Muscle layer of colon (tissue), 2 donors: Measurements from ENCODE around the gene TOR1B.

Experiments used
- H3K27ac ChIP-seq: one replicate; pipeline ENCODE4 v1.7.0; 2013; ENCODE audit warnings: low read depth, mild to moderate bottlenecking, low read length, moderate library complexity
- H3K27me3 ChIP-seq, 2 donors: one replicate each; pipeline ENCODE4 v1.7.0; 2013; ENCODE audit warnings: low read length in 2 of 2, mild to moderate bottlenecking in 2 of 2; ENCODE audit not compliant: insufficient read depth in 2 of 2, control insufficient read depth in 1 of 2
- H3K36me3 ChIP-seq: one replicate; pipeline ENCODE4 v1.7.0; 2013; ENCODE audit warnings: mild to moderate bottlenecking, low read length; ENCODE audit not compliant: insufficient read depth
- H3K4me1 ChIP-seq: one replicate; pipeline ENCODE4 v1.7.0; 2013; ENCODE audit warnings: mild to moderate bottlenecking, low read length; ENCODE audit not compliant: insufficient read depth
- H3K4me3 ChIP-seq, 2 donors: one replicate each; pipeline ENCODE4 v1.7.0; 2013; ENCODE audit warnings: low read length in 2 of 2, low read depth in 1 of 2, mild to moderate bottlenecking in 1 of 2, moderate library complexity in 1 of 2
- H3K9ac ChIP-seq: one replicate; pipeline ENCODE4 v1.7.0; 2013; ENCODE audit warnings: low read length
- H3K9me3 ChIP-seq: one replicate; pipeline ENCODE4 v1.7.0; 2013; ENCODE audit warnings: mild to moderate bottlenecking, low read length
- donor health status: abdominal sarcoma.
- donor health status: Adenocarcinoma of cecum.

The TOR1B gene

DNA sequence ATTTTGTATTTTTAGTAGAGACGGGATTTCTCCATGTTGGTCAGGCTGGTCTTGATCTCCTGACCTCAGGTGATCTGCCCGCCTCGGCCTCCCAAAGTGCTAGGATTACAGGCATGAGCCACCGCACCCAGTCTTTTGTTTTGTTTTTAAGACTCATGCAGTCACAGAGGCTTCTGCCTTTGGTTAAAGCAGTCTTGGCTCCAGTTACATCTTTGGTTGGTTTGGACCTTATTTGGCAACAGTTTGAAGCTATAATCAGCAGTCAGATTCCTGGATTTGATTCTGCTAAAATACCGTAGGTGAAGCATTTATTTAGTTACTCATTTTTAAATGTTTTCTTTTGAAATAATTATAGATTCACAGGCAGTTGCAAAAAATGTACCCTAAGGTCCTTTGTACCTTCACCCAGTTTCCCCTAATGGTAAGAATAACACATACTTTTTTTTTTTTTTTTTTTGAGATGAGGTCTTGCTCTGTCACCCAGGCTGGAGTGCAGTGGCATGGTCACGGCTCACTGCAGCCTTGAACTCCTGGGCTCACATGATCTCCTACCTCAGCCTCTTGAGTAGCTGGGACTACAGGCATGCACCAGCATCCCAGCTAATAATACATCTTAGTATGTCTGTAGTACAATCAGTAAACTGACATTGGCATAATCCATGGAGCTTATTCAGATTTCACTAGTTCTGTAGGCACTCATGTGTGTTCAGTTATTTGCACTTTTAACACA, 48.0 kb downstream of the TOR1B start:
- Histone ChIP-seq H3K9me3 (no peaks in the 10 kb centered on the region), H3K36me3 (peaks cover 38% of the 10 kb centered on the region), H3K27ac (no peak overlapping the region), H3K4me1 (peaks cover 12% of the 10 kb centered on the region), H3K9ac (no peak overlapping the region), H3K27me3 (no peaks in the 10 kb centered on the region), H3K4me3 (no peak overlapping the region)

DNA sequence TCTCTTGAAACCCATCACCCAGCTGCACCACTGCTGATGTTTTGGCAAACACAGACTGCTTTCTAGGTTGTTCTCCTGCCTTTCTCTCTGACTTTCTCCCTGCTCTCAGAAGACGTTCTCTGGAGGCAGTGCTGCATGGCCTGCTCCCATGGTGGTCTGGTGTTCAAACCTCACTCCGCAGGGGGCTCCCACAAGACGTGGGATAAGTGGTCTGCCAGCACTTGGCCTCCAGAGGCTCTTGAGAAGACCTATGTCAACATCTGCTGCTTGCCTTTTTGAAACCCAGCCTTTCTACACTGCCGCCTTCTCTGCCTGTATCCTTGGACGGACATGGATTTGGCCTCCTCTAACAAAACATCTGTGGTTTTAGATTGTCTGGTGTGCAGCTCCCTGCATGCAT, 48.8 kb downstream of the TOR1B start:
- H3K36me3 ChIP-seq, result peaks cover 45% of the 10 kb centered on the region
- H3K4me3 ChIP-seq, result no peak overlapping the region
- H3K27me3 ChIP-seq, result no peaks in the 10 kb centered on the region
- no peak overlapping the region for H3K9ac ChIP-seq
- peaks cover 12% of the 10 kb centered on the region for H3K4me1 ChIP-seq
- H3K9me3 ChIP-seq, result no peaks in the 10 kb centered on the region
- no peak overlapping the region for H3K27ac ChIP-seq

DNA sequence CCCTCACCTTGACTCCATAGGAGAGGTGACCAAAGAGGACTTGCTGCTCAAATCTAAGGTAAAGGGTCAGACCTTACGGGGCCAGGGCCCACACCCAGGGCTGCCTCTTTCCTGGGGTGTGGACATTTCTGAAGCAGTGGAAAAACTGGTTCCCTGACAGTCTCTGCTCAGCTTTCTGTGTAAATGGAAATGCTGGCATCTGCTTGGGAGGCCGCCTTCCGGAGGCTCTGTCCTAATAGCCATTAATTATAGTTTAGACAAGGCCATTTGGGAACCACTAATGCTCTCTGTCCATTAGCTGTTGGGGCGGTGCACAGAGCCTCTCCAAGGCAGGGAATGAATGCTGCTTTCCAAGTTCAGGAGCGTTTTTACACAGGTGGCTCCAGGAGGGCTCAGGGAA, 49.6 kb downstream of the TOR1B start:
- H3K4me3 ChIP-seq, result no peak overlapping the region
- no peak overlapping the region for H3K9ac ChIP-seq
- H3K27me3 ChIP-seq, result no peaks in the 10 kb centered on the region
- H3K36me3 ChIP-seq, result peaks cover 50% of the 10 kb centered on the region
- no peak overlapping the region for H3K27ac ChIP-seq
- H3K4me1 ChIP-seq, result peaks cover 12% of the 10 kb centered on the region
- no peaks in the 10 kb centered on the region for H3K9me3 ChIP-seq

DNA sequence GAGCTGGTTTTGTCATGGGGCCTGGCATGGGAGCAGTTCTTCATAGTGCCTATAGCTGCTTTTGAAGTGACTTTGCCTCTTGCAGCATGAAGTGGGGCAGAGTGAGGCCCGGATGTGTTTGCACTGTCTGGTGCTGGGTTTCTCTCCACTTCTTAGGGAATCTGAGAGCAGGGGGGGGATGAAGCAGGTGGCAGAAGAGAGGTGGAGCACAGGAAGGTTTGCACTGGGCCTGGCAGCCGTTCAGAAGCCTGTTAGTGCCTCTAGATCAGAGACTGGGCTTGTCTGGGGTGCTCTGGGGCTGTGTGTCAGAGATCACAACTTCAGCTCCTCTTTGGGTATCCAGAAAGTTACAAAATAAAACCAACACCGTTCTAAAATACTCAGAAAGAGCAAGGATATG, 50.6 kb downstream of the TOR1B start:
- no peak overlapping the region for H3K27ac ChIP-seq

DNA sequence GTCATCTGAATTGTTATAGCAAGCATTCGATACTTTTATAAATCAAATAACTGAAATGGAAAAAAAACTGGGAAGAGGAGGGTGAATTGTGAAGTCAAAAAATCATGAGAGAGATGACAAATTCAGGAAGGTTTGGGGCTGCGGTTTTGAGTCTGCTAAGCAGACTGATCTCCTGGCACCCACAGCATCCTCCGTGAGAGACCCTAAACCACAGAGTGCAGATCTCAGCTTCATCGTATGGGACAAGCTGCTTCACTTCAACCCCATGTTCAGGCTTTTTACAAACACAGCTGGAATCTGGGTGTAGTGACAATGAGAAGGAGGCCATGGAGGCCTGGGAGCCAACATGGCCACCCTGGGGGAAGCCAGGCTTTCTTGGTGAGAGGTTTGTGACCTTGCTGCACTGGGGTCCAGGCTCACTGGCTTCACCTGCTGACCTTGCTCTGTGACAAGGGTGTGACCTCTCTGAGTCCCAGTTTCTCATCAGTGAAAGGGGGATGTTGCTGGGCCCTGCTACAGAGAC, 51.7 kb downstream of the TOR1B start:
- Histone ChIP-seq H3K27ac (no peak overlapping the region), H3K9me3 (no peaks in the 10 kb centered on the region), H3K4me1 (peaks cover 12% of the 10 kb centered on the region), H3K36me3 (peaks cover 62% of the 10 kb centered on the region), H3K9ac (no peak overlapping the region), H3K27me3 (no peaks in the 10 kb centered on the region), H3K4me3 (no peak overlapping the region)

More for the DNA sequence above, 50.6 kb downstream of the TOR1B start:
- no peaks in the 10 kb centered on the region for H3K27me3 ChIP-seq
- H3K4me3 ChIP-seq, result no peak overlapping the region
- no peak overlapping the region for H3K9ac ChIP-seq
- no peaks in the 10 kb centered on the region for H3K9me3 ChIP-seq
- H3K4me1 ChIP-seq, result peaks cover 12% of the 10 kb centered on the region
- peaks cover 60% of the 10 kb centered on the region for H3K36me3 ChIP-seq

DNA sequence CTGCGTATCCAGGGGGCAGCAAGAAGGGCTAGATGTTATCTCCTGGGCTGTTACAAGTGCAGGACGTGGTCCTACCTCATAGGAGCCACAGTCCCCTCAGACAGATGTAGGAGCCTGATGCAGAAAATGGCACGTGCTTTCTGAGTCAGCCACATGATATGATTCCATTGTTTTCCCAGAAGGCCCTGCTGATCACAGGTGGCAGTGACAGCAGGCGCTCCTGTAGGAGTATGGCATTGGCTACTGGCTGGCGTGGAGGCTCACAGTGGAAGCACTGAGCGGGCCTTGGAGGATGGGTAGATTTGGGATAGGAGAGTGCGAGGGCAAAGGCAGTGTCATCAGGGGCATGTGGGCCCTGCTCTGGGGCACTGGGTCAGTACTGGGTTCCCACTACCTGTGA, 54.2 kb downstream of the TOR1B start:
- H3K27me3 ChIP-seq, result no peaks in the 10 kb centered on the region
- no peaks in the 10 kb centered on the region for H3K9me3 ChIP-seq
- no peak overlapping the region for H3K4me3 ChIP-seq
- H3K36me3 ChIP-seq, result peaks cover 64% of the 10 kb centered on the region
- H3K9ac ChIP-seq, result no peak overlapping the region
- H3K4me1 ChIP-seq, result no peaks in the 10 kb centered on the region
- no peak overlapping the region for H3K27ac ChIP-seq

DNA sequence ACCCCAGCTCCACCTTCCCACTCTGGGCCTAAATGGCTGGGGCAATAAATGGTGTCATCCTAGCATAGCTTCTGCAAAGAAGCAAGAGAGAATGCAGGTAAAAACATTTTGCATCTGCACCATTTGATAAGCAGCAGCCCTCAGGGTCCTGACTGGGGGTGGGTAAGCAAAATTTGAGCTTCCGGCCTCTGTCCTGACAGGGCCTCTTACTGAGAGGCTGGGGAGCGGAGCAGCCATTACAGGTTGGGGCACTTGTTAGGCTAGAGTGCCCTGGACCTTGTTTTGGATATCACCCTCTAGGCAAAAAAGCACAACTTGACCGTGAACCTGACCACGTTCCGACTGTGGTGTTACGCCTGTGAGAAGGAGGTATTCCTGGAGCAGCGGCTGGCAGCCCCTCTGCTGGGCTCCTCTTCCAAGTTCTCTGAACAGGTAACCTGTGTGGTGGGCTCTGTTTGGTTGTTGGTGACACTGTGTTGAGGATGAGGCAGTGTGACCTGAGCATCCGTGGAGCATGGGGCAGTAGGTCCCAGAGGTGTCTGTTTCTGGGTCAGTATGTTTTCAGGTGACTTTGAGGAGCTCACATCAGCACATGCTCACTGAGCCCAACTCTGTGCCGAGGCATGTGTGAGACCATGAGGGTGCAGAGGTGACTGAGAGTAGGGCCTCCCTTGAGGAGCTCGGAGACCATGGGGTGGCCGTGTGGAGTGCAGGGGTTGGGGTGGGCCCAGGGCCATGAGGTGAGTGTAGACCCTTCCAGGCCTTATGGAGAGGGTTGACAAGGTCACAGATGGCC, 55.4 kb downstream of the TOR1B start:
- H3K4me3 ChIP-seq, result no peak overlapping the region
- H3K9me3 ChIP-seq, result no peaks in the 10 kb centered on the region
- no peaks in the 10 kb centered on the region for H3K27me3 ChIP-seq
- no peaks in the 10 kb centered on the region for H3K4me1 ChIP-seq
- H3K36me3 ChIP-seq, result peaks cover 58% of the 10 kb centered on the region
- no peak overlapping the region for H3K9ac ChIP-seq
- H3K27ac ChIP-seq, result no peak overlapping the region
